ENCODE data around the gene FBLN1. TPM values are rescaled to one million over a fixed set of nuclear protein-coding genes. Genes with fewer than 3 reads are reported as not detected.
A peak's percentile ranks its signal among the peaks of the same experiment; 100 is the strongest.

FBLN1 gene
- total and polyA plus RNA-seq, 2 of the 13 experiments (the other 11 are each of a cell fraction or from before 2014, with no cell fraction given) = 37.3 to 103 TPM

- no peak for TF ChIP-seq HMGXB4 (CRISPR knock-in tag; IDR thresholded peaks at IDR 0.05; ENCODE audit: borderline replicate concordance in 1 of 2, low read depth in 1 of 2)
- TF ChIP-seq GATAD2A (CRISPR knock-in tag; IDR thresholded peaks at IDR 0.05) = peak; percentile 63
- 0 out of 2 replicates have a peak, but pooled peaks have one; percentile 20 for TF ChIP-seq ZFY (CRISPR knock-in tag; IDR thresholded peaks at IDR 0.05)
- TF ChIP-seq MTF1 (CRISPR knock-in tag; IDR thresholded peaks at IDR 0.05) = no peak
- no peak for TF ChIP-seq ZNF3 (CRISPR knock-in tag; IDR thresholded peaks at IDR 0.05)
- peak; percentile 36; the same call in 1 of the 2 replicates for TF ChIP-seq KMT2B (CRISPR knock-in tag; IDR thresholded peaks at IDR 0.05)
- TF ChIP-seq ZNF24 (IDR thresholded peaks at IDR 0.05) = no peak
- TF ChIP-seq MEIS1 (CRISPR knock-in tag; IDR thresholded peaks at IDR 0.05; ENCODE audit: borderline replicate concordance) = no peak
- no peak for TF ChIP-seq KIAA2018 (CRISPR knock-in tag; IDR thresholded peaks at IDR 0.05; ENCODE audit: borderline replicate concordance)
- TF ChIP-seq ZNF800 (CRISPR knock-in tag; IDR thresholded peaks at IDR 0.05) = no peak
- TF ChIP-seq EP300 (IDR thresholded peaks at IDR 0.05; ENCODE audit: low read depth in 2 of 2, low read length in 2 of 2) = no peak; a peak in 1 of 4 replicates
- peak; percentile 49; the same call in 1 of the 2 replicates for TF ChIP-seq EP300 (CRISPR knock-in tag; IDR thresholded peaks at IDR 0.05; ENCODE audit: borderline replicate concordance)
- TF ChIP-seq NFE2 (CRISPR knock-in tag; IDR thresholded peaks at IDR 0.05) = peak; percentile 81
- no peak for TF ChIP-seq ZNF329 (CRISPR knock-in tag; IDR thresholded peaks at IDR 0.05; ENCODE audit: low read depth)
Measured at GRCh38 chr22:45638834-45639746, 136.4 kb downstream of the FBLN1 start (continued).

Data from HepG2 (cell line).